Activated T-helper 9 cell treated with anti-CD3 and anti-CD28 coated beads, Interleukin-2, amount 50 U/mL, for 16 hours (primary cell): ENCODE measurements around the gene PTPRT.

Experiments
- DNase-seq: peaks from one replicate; pipeline ENCODE4 v3.0.0-alpha.2; 2020; ENCODE audit warnings: low read depth

PTPRT gene

DNA sequence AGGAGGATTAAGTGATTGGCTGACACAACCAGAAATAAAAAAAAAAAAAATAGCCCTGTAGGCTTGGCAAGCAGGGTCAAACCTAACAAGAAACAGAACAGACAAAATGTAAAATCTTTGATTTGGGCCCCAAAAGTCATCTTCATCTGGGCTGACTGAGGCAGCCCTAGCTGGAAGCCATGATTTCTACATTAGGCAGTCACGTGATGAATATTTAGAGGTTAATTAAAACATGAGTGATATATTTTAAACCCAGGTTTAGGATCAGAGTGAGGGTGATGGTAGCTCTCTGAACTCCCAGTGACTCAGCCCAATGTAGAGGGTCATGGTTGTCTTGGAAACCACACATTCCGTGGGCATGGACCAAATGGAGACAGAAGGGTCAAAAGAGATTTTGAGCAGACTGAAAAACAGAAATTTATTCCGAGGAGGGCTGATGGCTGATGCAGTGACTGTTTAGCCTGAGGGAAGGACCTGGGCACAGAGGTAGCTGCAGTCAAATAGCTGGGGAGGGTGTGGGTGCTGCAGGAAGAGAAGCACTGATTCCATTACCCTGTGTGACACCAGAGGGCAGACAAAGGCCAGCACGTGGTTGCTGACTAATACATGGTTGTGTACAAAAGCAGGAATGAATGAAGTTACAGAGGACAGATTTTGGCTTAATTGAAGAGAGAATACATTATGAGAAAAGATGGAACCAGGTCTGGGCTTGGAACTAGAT lies 998.4 kb downstream of the PTPRT start:
- DNase-seq = no peak

DNA sequence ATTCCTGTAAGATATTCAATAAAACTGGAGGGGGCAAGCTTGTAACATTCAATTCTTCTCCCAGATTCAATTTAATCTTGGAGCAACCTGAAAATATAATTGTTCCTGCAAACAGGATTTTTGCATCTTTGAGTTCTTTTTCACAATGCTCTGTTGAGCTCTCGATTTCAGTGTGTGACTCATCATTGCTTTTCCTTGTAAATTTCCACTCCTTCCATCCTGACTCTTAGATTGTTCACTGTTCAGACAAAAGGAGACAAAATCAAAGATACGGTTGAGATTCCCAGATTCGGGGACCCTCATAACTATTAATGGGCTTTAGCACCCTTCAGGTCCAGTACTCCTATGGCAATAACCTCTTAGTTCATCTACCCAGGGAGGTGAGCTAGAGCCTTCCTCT lies 999.6 kb downstream of the PTPRT start:
- DNase-seq = no peak

DNA sequence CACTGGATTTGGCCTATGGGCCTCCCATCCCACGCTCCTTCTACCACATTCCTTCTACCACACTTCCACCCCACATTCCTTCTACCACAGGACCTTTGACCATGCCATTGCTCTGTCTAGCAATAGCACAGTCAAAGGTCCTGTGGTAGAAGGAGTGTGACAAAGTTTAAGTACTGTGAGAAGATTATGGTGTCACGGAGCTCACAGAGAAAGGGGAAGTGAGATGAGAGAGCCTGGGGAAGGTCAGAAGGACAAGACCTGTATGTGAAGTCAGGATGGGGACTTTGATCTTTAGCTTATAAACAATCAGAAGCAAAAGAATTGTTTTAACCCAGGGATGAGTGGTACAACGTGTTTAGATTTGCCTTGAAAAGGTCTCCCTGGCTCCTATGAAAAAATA lies 1003.4 kb downstream of the PTPRT start:
- no peak for DNase-seq

DNA sequence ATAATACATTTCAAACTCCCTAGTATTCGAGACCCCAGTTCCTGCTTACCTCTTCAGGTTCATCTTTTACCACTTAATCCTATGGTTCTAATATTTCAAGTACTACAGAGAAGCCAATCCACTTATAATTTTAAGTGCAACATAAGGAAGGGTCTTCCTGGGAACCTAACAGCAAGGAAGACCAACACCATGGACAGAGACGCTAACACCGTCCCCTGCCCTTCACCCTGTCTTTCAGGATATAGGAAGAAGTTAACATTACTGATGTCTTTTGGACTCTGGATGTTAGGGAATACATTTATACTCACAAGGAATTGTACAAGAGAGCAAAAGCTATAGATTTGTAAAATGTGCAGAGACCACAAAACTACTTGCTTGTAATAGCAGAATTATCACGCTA lies 1006.6 kb downstream of the PTPRT start:
- DNase-seq = no peak

DNA sequence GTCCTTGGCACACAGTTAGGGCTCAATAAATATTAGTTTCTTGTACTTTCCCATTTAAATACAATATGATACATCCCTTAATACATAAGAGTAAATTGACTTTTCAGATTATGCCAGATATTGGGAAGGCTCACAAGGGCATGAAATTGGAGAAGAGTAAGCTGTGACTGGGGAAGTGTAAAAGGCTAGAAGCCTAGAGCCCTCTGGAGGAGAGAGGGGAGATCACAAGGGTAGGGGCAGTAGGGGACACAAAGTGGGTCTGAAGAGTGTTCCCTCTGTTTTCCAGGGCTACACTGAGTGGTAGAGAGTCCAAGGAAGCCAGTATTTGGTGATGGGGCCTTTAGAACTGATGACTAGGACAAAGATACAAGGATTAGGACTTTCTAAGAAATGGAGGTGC lies 1008.6 kb downstream of the PTPRT start:
- DNase-seq = no peak

DNA sequence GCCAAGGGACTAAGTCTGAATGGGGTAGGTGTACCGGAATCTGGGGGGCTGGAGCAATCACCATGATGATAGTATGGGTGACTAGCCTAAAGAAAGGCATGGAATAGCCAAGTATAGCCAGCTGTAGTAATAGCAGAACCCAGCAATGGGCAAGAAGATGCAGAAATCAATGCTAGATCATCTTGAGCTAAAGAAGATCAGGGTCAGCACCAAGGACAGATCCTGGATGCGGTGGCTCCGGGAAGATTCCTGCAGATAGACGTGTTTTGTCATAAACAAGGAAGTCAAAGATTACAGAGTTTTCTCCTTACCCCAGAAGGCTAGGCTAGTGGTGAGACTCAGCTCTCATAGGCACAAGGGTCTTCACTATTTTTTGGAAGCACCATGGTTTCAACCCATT lies 1009.9 kb downstream of the PTPRT start:
- no peak for DNase-seq

DNA sequence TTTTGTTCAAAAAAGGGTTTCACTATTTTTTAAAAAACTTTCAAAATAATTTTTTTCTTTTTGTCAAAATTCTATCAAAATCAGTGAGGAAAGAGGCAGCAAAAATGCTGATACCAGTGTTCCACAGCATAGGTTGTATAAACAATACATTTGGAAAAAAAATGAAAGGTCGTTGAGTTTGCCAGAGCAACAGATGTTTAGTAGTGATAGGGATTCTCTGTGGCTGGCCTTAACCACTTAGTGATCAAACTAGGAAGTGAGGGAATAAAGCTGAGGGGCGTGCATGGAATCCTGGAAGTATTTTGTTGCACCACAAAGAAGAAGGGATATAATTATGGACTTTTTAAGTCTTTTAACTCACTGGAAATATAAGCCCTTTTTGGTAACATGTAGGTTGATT lies 1016.3 kb downstream of the PTPRT start:
- DNase-seq = no peak

DNA sequence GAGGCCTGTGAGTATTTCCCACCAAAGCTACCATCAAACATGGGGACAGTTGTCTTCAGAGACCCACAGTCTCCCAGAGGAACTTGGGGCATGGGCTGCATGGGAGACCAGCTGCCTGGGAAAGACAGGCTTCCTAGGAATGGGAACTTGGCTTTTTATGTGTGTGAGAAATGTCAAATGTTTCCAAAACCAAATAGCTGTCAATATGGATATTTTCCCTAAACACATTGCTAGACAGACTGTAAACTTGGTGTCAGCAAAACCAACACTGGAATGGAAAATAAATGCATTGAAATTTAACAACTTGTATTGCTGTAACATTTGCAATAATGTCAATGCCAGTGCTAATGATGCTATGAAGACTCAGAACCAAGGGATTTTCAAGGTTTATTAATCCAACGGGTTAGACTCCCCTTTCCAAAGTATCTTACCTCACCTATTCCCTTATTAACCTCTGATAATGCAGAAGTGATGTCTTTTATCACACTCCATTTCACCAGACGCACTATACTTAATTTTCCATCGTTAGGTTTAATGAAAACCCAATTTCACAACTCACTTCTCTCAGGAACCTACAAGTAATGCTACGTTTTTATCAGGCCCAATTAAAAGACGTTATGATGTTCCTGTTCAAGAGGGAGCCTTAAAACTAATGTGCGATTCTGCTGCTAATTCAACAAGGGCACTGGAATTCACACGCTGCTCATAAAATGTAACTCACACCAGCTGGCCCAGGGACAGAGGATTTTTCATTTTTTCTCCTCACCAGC lies 1025.4 kb downstream of the PTPRT start:
- no peak for DNase-seq

DNA sequence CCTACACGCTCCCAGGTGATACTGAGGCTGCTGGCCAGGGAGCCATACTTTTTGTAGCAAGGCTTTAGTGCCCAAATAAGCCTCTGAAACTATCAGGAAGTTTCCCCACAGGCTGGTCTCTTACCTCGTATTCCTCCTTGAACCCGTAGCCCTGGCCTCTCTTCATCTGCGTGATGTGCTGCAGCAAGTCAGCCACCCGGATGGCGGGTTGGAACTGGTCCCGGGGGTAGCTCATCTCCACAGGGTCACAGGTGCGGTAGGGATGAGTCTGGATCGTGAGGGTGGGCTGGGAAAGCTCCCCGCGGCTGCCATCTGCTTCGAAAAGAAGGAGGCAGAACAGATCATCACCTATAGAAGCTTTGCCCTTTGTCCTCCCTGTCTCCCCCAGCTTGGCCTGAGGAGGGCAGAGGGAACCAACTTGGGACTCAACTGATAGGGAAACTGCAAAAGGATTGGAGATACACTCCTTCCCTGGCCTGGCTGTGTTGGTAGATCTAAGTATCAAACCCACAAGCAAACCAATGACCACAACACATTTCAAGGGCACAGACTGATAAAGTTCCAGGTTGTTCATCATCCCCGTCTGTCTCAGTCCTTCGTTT lies 1028.4 kb downstream of the PTPRT start:
- no peak for DNase-seq

DNA sequence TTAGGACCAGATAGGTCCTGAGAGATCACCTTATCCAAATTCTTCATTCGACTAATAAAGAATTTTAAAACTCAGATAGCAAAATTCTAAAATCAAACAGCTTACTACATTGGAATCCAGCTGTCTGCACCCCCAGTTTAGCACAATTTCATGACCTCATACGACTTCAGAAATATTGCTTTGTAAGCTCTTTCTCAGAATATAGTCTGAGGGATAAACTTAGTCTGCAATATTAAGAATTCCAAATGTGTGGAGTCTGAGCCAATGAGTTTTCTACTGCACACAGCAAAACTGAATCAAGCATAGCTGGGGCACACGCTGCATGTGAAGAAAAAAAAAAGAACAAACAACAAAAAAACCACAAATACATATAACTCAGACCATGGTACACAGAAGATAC lies 1029.9 kb downstream of the PTPRT start:
- no peak for DNase-seq

DNA sequence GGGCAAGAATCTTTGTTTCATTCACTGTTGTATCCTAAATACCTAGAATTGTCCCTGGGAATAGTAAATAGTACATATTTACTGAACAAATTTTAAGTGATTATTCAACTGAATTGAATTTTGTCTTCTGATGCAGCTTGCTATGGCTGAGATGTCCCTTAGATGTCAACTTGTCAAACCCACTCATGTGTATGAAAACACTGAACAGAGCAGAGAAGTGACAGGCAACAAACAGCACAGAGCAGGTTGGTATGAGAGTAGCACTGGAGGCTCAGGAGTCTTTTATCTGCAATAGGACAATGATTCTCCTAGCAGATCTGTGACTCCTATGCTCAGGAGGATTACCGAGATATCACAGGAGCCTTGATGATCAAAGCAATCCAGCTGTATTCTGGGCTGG lies 1031.4 kb downstream of the PTPRT start:
- no peak for DNase-seq

DNA sequence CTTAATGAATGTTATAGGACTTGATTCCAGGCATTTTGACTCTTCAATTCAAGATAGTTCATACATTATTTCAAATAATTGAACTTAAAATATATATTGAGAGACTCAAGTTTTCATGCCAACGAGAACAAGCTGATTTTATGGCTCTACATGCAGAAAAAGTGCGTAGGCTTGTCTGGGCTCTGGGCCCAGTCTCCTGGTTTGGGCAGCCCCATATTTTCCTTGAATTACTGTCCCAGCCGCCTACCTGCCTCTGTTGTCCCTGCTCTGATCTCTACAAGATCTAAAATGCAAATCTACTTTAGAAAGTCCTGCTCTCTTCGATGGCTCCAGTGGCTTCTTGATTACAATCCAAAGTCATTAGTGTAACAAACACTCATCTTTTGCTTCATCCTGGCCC lies 1034.1 kb downstream of the PTPRT start:
- no peak for DNase-seq

DNA sequence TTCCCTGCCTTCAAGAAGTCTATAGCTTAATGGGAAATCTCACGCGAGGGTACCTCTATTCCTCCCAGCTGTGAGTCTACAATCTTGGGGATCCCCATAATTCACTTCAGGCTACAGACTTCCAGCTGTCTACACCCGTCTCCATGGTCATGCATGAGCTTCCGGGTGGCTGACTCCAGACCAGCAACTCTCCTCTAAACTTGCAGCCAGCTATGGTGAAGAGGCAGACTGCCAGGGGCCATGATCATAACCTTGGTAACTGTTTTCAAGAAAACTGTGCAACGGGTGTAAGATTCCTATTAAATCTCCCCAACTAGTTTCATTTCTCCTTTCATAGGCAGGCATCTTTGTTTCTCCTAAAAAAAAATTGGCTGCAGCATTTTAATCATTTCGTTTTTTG lies 1037.1 kb downstream of the PTPRT start:
- DNase-seq = no peak

DNA sequence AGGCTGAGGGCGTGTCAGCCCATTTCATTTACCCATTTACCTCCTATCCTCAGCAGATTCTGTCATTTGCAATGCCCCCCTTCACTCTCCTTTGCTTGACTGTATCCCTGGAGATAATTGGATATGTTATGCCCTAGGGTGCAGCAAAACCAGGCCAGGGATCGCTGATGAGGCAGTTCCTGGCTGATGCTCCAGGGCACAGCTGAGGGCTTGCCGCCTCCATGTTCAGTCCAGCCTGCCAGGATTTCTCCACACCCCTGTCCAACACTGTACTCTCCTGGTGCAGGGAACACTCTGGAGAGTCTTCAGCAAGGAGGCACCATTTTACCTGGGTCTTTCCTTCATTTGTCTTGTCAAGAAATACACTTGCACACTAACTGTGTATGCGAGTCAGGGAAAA lies 1039.5 kb downstream of the PTPRT start:
- DNase-seq = no peak

DNA sequence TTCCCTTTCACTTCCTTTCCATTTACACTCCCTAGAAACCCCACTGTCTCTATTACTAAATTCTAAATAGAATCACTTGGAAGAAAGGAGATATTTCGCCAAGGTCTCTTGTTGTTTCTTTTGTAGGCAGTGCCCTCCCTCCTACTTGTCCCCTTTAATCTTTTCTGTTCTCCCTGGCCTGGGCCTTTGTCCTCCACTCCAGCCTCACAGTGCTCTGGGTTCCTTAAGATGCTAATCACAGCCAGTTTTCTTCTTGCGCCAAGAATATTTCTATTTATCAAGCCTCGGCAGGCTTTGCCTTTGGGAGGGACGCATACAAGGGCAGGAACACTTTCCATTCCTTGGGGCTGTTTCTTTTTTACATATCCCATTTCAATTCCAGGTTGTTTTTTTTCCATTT lies 1051.0 kb downstream of the PTPRT start:
- no peak for DNase-seq

DNA sequence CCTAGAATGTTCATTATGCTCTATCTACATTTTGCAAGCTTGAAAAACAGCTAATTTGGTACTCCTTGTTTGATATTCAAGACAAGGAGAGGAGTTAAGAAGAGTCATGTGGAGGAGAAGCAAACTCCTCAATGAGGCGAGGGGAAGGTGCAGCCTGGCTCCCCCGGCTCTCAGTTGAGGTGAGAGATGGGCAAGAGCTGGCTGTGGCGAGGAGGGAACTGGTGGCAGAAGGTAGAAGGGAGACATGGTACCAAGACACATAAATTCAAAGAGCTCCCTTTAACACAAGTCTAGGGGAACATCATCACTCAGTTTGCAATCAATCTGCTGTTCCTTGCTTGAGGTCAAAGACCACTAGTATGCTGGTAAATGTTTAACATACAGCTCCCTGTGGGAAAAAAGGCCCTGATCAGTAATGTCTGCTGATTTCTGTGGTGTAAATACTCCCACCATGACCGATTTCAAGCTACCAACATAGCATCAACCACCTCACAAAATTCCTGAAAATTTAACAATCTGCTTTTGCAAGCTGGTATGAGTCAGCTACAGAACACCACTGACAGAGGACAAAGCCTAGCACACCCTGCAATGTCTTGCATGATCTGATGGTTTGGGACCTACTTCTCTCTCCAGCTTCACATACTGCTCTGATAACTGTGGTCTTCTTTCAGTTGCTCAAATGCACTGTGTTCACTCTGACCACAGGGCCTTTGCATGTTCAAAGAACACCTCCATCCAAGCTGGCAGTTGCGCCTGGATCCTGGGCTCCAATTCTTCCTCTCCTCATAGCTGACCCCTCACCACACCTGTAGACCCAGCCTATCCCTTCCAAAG lies 1055.2 kb downstream of the PTPRT start:
- DNase-seq = no peak

DNA sequence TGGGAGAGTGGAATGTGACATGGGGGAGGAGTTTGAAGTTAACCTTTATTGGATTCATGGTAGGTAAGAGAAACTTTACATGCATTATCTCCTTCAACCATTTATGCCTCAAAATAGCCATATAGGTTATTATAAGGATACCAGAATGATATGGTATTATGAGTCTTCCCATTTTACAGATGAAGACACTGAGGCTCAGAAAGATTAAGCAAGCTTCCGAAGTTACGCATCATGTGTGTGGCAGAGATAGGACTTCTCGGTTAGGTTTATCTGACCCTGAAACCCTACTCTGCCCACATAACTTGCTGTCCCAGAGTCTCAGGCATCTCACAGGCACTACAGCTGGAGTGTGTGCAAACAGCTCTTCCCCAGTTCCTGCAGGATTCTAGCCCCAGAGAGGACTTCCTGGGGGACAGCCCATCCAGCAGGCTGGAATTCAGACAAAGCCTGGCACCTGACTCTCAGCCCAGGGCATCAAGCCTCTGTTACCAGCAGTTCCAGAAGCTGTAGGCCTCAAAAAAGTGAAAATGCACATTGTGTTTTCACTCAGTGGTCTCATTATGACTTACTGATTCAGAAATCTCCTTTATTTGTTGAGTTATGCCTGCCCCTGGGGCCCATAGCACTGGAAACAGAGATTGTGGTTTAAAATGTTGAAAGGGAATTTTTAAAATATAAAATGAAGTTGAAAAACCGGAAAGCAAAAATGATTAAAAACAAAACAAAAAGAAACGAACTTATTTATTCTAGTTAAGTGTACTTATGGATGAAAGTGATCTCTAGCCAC lies 1058.7 kb downstream of the PTPRT start:
- DNase-seq = no peak

DNA sequence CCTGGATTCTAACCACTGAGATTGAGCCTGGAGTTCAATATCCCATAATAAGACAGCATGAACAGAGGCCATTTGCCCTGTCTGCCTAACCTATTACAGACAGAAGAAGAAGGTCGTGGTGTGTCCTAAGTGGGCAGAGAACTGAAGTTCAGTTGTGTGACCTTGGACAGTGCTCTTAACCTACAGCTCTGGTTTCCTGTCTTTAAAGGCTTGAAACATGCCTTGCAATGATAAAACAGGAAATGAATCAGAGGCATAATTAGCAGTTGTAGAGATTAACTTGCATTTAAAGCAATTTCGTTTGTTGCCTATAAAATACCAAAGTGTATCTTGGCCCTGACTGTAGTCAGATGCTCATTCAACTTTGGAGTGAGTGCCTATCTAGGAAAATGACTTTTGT lies 1064.3 kb downstream of the PTPRT start:
- no peak for DNase-seq

DNA sequence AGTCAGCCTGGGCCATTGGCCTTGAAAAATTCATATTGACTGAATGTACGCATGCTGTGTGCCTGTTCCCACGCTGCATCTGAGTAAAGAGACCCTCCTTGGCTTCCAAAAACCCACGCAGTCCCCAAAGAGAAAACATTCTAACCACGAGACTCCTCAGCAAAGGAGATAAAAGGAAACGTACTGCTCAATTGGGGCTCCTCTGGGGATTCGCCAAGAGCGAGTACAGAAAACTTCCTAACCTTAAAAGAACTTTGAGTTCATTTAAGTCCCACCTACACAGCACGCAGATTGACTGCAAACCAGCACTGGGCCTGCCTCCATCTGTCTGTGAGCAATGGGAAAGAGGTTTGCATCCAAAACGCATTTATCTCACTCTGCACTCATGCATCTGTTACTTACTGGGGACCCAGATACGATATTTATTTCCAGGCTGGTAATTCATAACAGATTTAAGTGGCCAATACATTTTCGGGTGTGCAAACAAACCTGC lies 1065.7 kb downstream of the PTPRT start:
- no peak for DNase-seq

DNA sequence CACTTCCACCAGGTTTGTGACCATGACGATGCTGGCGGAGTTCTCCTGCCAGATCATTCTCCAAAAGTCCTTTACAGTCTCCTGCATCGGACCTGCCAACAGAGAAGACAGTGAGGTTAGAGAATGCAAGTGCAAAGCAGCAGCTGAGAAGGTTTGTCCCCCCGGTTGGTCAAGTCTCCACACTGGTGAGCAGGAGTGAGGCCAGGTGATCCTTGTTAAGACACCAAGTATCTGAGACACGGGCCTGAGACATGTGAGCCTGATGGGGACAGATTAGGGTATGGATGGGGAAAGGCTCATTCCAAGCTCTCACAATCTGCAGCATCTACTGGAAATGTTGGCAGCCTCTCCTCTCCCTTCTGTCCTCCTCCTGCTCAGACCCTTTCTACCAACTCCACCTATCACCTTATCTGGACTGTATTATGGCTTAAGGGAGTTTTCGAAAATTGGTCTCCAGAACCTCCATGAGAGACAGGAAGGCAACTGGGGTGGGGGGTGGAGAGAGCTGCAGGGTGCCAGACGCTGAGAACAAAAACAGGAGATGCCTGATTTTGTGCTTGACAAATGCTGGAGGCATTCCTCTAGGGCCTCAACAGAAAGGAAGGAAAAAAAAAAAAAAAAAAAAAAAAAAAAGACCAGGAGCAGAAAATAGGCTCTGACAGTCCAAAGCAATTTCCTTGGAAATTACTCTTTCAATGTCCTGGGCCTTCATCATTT lies 1071.1 kb downstream of the PTPRT start:
- DNase-seq = no peak

DNA sequence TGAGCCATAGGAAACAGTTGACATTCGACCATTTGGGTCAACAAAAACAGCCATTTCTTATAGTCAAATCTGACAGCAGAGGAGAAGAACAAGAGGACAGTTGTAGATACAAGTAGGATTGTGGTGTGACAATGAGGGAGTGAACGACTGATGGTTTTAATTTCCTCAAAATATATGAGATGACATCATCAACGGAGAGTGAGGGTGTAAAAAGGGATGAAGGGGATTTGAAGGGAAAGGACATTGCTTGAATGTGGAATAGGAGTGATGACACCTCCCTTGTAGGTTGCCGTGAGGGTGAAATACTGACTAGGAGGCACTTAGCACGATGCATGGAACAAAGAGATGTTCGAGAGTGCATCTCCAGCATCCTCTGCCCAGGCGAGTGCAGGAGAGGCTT lies 1071.7 kb downstream of the PTPRT start:
- no peak for DNase-seq
